Spleen (tissue), 11 donors: ENCODE measurements around the gene BUD31. TPM values are rescaled to one million over a fixed set of nuclear protein-coding genes. Genes with fewer than 3 reads are reported as not detected.
A peak's percentile ranks its signal among the peaks of the same experiment; 100 is the strongest.
"Not testable (repeated sequence)": the region's sequence is repeated elsewhere in the genome, so short reads cannot be mapped to it uniquely, and the experiment has no call there.

Experiments
- DNase-seq: peaks from one replicate; pipeline ENCODE4 v3.0.0-alpha.2; 2020
- H3K27ac ChIP-seq, 8 donors: fragments of 200-600 bp; sonication (generic) in 7 of 8; 1 replicate in 4 of 8; 2 replicates in 4 of 8; pipeline versions ENCODE4 v1.5.0 to v1.8.0; 2016 to 2021; ENCODE audit warnings: inconsistent platforms in 4 of 8, mild to moderate bottlenecking in 4 of 8, moderate library complexity in 1 of 8
- H3K27me3 ChIP-seq, 7 donors: fragments of 200-600 bp; sonication (generic) in 6 of 7; replicated peaks in 1 of 7; 1 replicate in 4 of 7; 2 replicates in 3 of 7; pipeline versions ENCODE4 v1.5.0 to v1.8.0; 2016 to 2021; ENCODE audit warnings: inconsistent platforms in 3 of 7, mild to moderate bottlenecking in 1 of 7
- H3K36me3 ChIP-seq, 6 donors: fragments of 200-600 bp; sonication (generic) in 5 of 6; 1 replicate in 4 of 6; 2 replicates in 2 of 6; pipeline versions ENCODE4 v1.5.0 to v1.8.0; 2016 to 2021; ENCODE audit warnings: inconsistent platforms in 2 of 6
- H3K4me1 ChIP-seq, 6 donors: fragments of 200-600 bp; sonication (generic) in 5 of 6; 1 replicate in 3 of 6; 2 replicates in 3 of 6; pipeline versions ENCODE4 v1.5.0 to v1.8.0; 2016 to 2021; ENCODE audit warnings: inconsistent platforms in 3 of 6
- H3K4me3 ChIP-seq, 8 donors: fragments of 200-600 bp; sonication (generic) in 7 of 8; 1 replicate in 4 of 8; 2 replicates in 4 of 8; pipeline versions ENCODE4 v1.5.0 to v1.8.0; 2016 to 2021; ENCODE audit warnings: inconsistent platforms in 4 of 8, mild to moderate bottlenecking in 4 of 8, moderate library complexity in 2 of 8
- H3K9me3 ChIP-seq, 8 donors: fragments of 200-600 bp; sonication (generic) in 7 of 8; 1 replicate in 4 of 8; 2 replicates in 4 of 8; pipeline versions ENCODE4 v1.5.0 to v1.8.0; 2016 to 2021; ENCODE audit warnings: inconsistent platforms in 4 of 8
- POLR2A ChIP-seq, 3 donors: fragments of 450-650 bp; IDR thresholded peaks; one replicate each; pipeline ENCODE4 v1.5.1; 2017; ENCODE audit warnings: antibody characterized with exemption in 3 of 3, mild to moderate bottlenecking in 1 of 3
- POLR2AphosphoS5 ChIP-seq, 3 donors: sonication (generic); formaldehyde crosslinking; IDR thresholded peaks; one replicate each; pipeline ENCODE4 v1.5.1; 2017; ENCODE audit warnings: antibody characterized with exemption in 3 of 3
- WGBS, 5 donors: extraction: QIAGEN DNeasy Blood & Tissue Kit in 3 of 5; methylation state at CpG; one replicate each; pipeline versions ENCODE4 v1.1.5 to v1.1.7; 2013 to 2018; 5-methylcytosine and 5-hydroxymethylcytosine counted together
- intact Hi-C: fragments of 100-400 bp; cut with DNase I; formaldehyde crosslinking; loops from one replicate; pipeline ENCODE4 v1.15.0; 2023; ENCODE audit warnings: low total_unique reads
- polyA plus RNA-seq, 3 donors: library from polyadenylated mRNA; stranded (reverse); fragments of 200-250 nt; gene quantifications; one replicate each; pipeline ENCODE4 v1.2.1, GENCODE V29; 2013
- total RNA-seq, 7 donors: library from RNA; depleted of rRNA in 3 of 7; stranded (reverse); fragments of >200 nt in 3 of 7; fragmentation: NEBNext Ultra II Directional in 4 of 7; extraction: Animal tissue kit (Norgen Biotek cat#: 25700) in 4 of 7; gene quantifications; one replicate each; pipeline versions ENCODE4 v1.1.0 to v1.2.1, GENCODE V29; 2016 to 2021
- TF ChIP-seq, protein P1 (sequence below), 11 experiments: fragments of 200-600 bp in 7 of 11; fragments of 450-650 bp in 4 of 11; sonication (generic) in 4 of 11; IDR thresholded peaks in 8 of 11; conservative IDR thresholded peaks in 3 of 11; 1 replicate in 7 of 11; 2 replicates in 4 of 11; pipeline versions ENCODE4 v1.4.0 to v1.8.0; 2016 to 2021; ENCODE audit warnings: antibody characterized with exemption in 11 of 11, inconsistent platforms in 4 of 11, mild to moderate bottlenecking in 1 of 11
- donor health status: healthy with polysubstance abuse.
- donor health status: DM: no; HTN: no; CAD: no; lungs with moderate emphysema.
- donor health status: DM: no; HTN: no; CAD: no.
- donor health status: Bipolar disorder and iron deficiency.
- donor health status: healthy.
- donor health status: DM: no; HTN: no; CAD: no.
- donor health status: DM: yes; HTN: yes; CAD: no.

The BUD31 gene
- total and polyA plus RNA-seq, 10 donors: 48.4 to 124 (median 71.0) TPM

DNA sequence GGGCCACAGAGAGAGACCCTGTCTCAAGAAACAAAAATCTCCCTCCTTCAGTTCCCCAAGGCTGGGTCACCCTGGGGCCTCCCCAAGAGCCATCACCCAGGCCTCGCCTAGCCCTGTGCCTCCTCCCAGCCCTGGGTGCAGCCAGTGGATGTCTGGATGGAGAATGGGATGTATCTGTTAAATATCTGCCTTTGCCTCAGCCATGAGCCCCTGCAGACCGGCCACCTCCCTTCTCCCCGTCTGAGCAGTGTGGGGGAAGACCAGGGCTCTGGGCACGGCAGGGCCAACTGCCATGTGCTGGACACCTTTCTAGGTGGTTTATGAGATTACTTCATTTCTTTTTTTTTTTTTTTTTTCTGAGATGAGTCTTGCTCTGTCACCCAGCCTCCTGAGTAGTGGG lies 24.2 kb upstream of the BUD31 start:
- no peaks in the 10 kb centered on the region for H3K9me3 ChIP-seq
- intact Hi-C loops: no loop called here
- H3K4me3 ChIP-seq: no peak overlapping the region
- H3K36me3 ChIP-seq: peaks cover 0 to 87% (median 44%) of the 10 kb centered on the region in 6 donors
- peak overlapping the region in 5 of 8 donors; percentile 20 to 99 (median 63) for H3K27ac ChIP-seq
- TF ChIP-seq POLR2A (IDR thresholded peaks at IDR 0.05): no peak
- TF ChIP-seq, protein P1, sequence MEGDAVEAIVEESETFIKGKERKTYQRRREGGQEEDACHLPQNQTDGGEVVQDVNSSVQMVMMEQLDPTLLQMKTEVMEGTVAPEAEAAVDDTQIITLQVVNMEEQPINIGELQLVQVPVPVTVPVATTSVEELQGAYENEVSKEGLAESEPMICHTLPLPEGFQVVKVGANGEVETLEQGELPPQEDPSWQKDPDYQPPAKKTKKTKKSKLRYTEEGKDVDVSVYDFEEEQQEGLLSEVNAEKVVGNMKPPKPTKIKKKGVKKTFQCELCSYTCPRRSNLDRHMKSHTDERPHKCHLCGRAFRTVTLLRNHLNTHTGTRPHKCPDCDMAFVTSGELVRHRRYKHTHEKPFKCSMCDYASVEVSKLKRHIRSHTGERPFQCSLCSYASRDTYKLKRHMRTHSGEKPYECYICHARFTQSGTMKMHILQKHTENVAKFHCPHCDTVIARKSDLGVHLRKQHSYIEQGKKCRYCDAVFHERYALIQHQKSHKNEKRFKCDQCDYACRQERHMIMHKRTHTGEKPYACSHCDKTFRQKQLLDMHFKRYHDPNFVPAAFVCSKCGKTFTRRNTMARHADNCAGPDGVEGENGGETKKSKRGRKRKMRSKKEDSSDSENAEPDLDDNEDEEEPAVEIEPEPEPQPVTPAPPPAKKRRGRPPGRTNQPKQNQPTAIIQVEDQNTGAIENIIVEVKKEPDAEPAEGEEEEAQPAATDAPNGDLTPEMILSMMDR (IDR thresholded peaks at IDR 0.05 in 8 of 11, conservative IDR thresholded peaks at IDR 0.05 in 3 of 11): no peak
- 74 to 87% (median 87%) methylated on average over 4 of the region's 4 CpGs for WGBS, 5 donors
- H3K4me1 ChIP-seq: peaks cover 24 to 82% (median 64%) of the 10 kb centered on the region in 6 donors
- H3K27me3 ChIP-seq: no peaks in the 10 kb centered on the region
- DNase-seq: no peak

DNA sequence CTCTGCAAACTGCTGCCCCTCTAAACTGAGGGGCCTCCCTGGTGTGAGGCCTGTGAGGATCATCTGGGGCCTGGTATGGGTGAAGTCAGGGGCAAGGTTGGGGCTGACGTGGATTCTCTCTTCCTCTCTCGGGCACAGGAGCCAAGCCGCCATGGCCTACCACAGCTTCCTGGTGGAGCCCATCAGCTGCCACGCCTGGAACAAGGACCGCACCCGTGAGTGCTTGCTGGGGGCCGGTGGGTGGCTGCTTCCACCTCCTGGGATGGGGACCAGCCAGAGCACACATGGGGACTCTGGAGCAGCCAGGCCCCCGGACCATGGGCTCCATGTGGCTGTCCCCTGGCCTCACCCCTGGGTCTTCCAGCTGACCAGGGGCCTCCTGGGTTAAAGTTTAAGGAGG lies 23.2 kb upstream of the BUD31 start:
- intact Hi-C loops: no loop called here
- Histone ChIP-seq H3K4me3 (no peak overlapping the region), H3K9me3 (no peaks in the 10 kb centered on the region), H3K4me1 (peaks cover 13 to 76% (median 54%) of the 10 kb centered on the region in 6 donors), H3K27ac (peak overlapping the region in 4 of 8 donors; percentile 31 to 99 (median 68)), H3K36me3 (peaks cover 0 to 98% (median 55%) of the 10 kb centered on the region in 6 donors), H3K27me3 (no peaks in the 10 kb centered on the region)
- WGBS, 5 donors: 50 to 75% (median 68%) methylated on average over 2 to 8 of the region's 8 CpGs
- TF ChIP-seq, protein P1 (IDR thresholded peaks at IDR 0.05 in 8 of 11, conservative IDR thresholded peaks at IDR 0.05 in 3 of 11): no peak
- TF ChIP-seq POLR2AphosphoS5 (IDR thresholded peaks at IDR 0.05): peak in 2 of 3 donors; percentile 42 to 71
- TF ChIP-seq POLR2A (IDR thresholded peaks at IDR 0.05): no peak
- no peak for DNase-seq

DNA sequence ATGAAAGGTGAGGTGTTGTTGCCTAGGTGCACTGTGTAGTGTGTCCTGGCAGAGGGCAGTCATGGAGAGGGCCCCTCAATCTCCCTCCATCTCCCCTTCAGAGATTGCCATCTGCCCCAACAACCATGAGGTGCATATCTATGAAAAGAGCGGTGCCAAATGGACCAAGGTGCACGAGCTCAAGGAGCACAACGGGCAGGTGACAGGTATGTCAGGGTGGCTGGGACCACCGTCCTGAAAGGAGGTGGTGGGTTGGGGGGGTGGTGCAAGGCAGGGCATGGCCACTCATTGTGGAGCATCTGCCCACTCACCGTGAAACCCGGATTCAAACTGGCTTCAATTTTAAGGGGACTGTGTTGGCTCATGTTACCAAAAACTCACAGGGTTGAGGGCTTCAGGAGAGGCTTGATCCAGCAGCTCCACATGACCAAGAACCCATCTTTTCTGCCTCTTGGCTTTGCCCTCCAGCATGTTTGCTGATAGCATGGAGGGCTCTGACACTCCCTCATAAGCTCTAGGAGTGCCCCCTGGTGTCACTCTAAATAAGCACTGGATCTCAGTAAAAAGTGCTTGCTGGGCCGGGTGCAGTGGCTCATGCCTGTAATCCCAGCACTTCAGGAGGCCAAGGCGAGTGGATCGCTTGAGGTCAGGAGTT lies 22.1 kb upstream of the BUD31 start:
- no peaks in the 10 kb centered on the region for H3K27me3 ChIP-seq
- H3K27ac ChIP-seq: peak overlapping the region in 3 of 8 donors; percentile 63 to 99 (median 72)
- H3K4me3 ChIP-seq: no peak overlapping the region
- TF ChIP-seq POLR2AphosphoS5 (IDR thresholded peaks at IDR 0.05) (peak; percentile 22 to 41 (median 40)), POLR2A (IDR thresholded peaks at IDR 0.05) (no peak)
- TF ChIP-seq, protein P1 (IDR thresholded peaks at IDR 0.05 in 8 of 11, conservative IDR thresholded peaks at IDR 0.05 in 3 of 11): peak in 5 of 11 experiments; percentile 18 to 46 (median 38)
- H3K4me1 ChIP-seq: peaks cover 3 to 74% (median 45%) of the 10 kb centered on the region in 6 donors
- no peaks in the 10 kb centered on the region for H3K9me3 ChIP-seq
- peaks cover 0 to 100% (median 66%) of the 10 kb centered on the region in 6 donors for H3K36me3 ChIP-seq
- WGBS, 5 donors: 86 to 92% (median 90%) methylated on average over 9 of the region's 9 CpGs
- intact Hi-C loops: no loop called here
- DNase-seq: no peak

DNA sequence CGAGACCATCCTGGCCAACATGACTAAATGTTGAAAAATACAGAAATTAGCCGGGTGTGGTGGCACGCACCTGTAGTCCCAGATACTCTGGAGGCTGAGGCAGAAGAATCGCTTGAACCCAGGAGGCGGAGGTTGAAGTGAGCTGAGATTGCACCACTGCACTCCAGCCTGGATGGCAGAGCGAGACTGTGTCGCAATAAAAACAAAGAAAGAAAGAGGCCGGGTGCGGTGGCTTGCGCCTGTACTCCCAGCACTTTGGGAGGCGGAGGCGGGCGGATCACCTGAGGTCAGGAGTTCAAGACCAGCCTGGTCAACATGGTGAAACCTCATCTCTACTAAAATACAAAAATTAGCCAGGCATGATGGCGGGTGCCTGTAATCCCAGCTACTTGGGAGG lies 21.5 kb upstream of the BUD31 start:
- intact Hi-C loops, H3K27me3 ChIP-seq, H3K4me3 ChIP-seq, H3K9me3 ChIP-seq, DNase-seq: not testable (repeated sequence)
- peak in 1 of 3 donors; percentile 0 for TF ChIP-seq POLR2AphosphoS5 (IDR thresholded peaks at IDR 0.05)
- 71 to 94% (median 82%) methylated on average over 14 of the region's 14 CpGs for WGBS, 5 donors
- peaks cover 3 to 74% (median 44%) of the 10 kb centered on the region in 6 donors for H3K4me1 ChIP-seq
- peaks cover 0 to 100% (median 71%) of the 10 kb centered on the region in 6 donors for H3K36me3 ChIP-seq
- H3K27ac ChIP-seq: peak overlapping the region in 2 of 8 donors; percentile 63 to 72
